Memory B cell (primary cell): Measurements from ENCODE around the gene TMEM171.

Experiments used
- ATAC-seq: fragments of 150-1000 bp; cut with Tn5 transposase; 2 replicates; pipeline ENCODE4 v1.10.0; 2021; ENCODE audit warnings: low read depth, mild to moderate bottlenecking, moderate library complexity
- DNase-seq, 2 donors: peaks; one replicate each; pipeline ENCODE4 v3.0.0; 2022; ENCODE audit warnings: low spot score in 2 of 2
- H3K27ac Mint-ChIP-seq: one replicate; pipeline ENCODE4 v1.8.0; 2022; ENCODE audit warnings: mild to moderate bottlenecking, moderate library complexity, mixed read lengths
- H3K27me3 Mint-ChIP-seq: one replicate; pipeline ENCODE4 v1.8.0; 2022; ENCODE audit warnings: mixed read lengths
- H3K36me3 Mint-ChIP-seq: one replicate; pipeline ENCODE4 v1.8.0; 2022; ENCODE audit warnings: mild to moderate bottlenecking, mixed read lengths
- H3K4me1 Mint-ChIP-seq: one replicate; pipeline ENCODE4 v1.8.0; 2022; ENCODE audit warnings: mixed read lengths
- H3K4me3 Mint-ChIP-seq: one replicate; pipeline ENCODE4 v1.8.0; 2022; ENCODE audit warnings: mild to moderate bottlenecking, moderate library complexity, mixed read lengths
- H3K9me3 Mint-ChIP-seq: one replicate; pipeline ENCODE4 v1.8.0; 2022; ENCODE audit warnings: mixed read lengths

The TMEM171 gene

GRCh38 chr5:73152411-73153388 lies 32.3 kb downstream of the TMEM171 start:
- ATAC-seq (no peak), DNase-seq (no peak)
- Mint-ChIP-seq H3K27ac (no peak overlapping the region), H3K36me3 (no peaks in the 10 kb centered on the region), H3K4me1 (peaks cover 9% of the 10 kb centered on the region), H3K4me3 (no peak overlapping the region), H3K27me3 (peaks cover 28% of the 10 kb centered on the region), H3K9me3 (peaks cover 2% of the 10 kb centered on the region)

DNA sequence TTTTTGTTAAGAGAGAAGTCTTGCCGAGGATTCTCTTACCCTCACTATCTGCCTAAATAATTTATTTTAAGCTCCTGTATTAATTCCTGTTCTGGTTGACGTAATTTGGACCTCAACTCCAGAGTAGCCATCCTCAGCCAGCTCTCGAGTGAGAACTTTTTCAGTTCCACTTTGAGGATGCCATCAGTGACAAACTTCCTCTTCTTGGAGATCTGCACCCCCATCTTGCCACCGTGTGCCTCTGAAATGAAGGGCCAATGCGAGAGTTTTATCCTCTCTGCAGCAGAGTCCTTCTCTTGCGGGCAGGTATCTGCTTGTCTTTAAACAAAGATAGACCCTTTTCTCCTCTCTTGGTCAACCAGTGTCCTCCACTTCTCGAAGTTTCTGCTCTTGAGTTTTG lies 33.1 kb downstream of the TMEM171 start:
- ATAC-seq, result peak; percentile 61
- Mint-ChIP-seq H3K36me3 (no peaks in the 10 kb centered on the region), H3K9me3 (peaks cover 2% of the 10 kb centered on the region), H3K4me1 (peaks cover 9% of the 10 kb centered on the region), H3K27me3 (peaks cover 32% of the 10 kb centered on the region), H3K27ac (no peak overlapping the region), H3K4me3 (no peak overlapping the region)
- no peak for DNase-seq

- Mint-ChIP-seq H3K4me3 (no peak overlapping the region), H3K27ac (no peak overlapping the region), H3K36me3 (no peaks in the 10 kb centered on the region), H3K9me3 (peaks cover 2% of the 10 kb centered on the region), H3K27me3 (peaks cover 35% of the 10 kb centered on the region), H3K4me1 (peaks cover 9% of the 10 kb centered on the region)
- DNase-seq (no peak), ATAC-seq (no peak)
Measured at GRCh38 chr5:73154208-73155006, 34.0 kb downstream of the TMEM171 start.

- Mint-ChIP-seq H3K36me3 (no peaks in the 10 kb centered on the region), H3K27ac (no peak overlapping the region), H3K4me3 (no peak overlapping the region), H3K9me3 (peaks cover 2% of the 10 kb centered on the region), H3K27me3 (peaks cover 37% of the 10 kb centered on the region), H3K4me1 (peaks cover 15% of the 10 kb centered on the region)
- no peak for ATAC-seq
- DNase-seq, result no peak
Measured at GRCh38 chr5:73155271-73156222, 35.2 kb downstream of the TMEM171 start.

DNA sequence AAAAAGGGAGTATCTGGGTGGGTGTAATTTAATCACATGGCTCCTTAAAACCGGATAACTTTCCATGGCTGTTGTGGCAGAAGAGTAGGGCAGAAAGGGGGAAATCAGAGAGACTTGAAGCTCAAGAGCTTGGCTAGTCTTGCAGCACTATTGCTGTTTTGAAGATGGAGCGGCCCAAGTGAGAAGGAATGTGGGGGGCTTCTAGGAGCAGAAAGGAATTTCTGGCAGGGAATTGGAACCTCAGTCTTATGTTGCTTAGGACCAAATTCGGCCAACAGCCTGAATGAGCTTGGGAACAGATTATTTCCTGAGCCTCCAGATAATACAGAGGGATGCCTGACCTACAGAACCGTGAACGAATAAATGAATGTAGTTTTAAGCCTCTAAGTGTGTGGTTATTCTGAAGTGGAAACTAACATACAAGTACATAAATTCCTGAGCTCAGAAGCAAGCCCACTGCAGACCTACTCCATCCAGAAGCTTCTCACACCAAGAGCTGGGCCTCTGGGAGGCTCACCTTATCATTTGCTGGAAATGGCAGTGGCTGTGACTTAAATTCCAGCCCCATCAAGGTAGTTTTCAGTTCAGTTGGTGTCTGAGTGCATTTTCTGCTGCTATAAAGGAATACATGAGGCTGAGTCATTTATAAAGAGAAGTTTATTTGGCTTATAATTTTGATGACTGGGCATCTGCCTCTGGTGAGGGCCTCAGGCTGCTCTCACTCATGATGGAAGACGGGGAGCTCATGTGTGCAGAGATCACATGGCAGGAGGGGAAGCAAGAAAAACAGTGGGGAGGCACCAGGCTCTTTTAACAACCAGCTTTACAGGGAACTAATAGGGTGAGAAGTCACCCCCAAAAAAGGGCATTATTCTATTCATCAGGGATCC lies 37.3 kb downstream of the TMEM171 start:
- ATAC-seq (no peak), DNase-seq (no peak)
- H3K27ac Mint-ChIP-seq, result no peak overlapping the region
- H3K9me3 Mint-ChIP-seq, result peaks cover 2% of the 10 kb centered on the region
- no peak overlapping the region for H3K4me3 Mint-ChIP-seq
- no peaks in the 10 kb centered on the region for H3K36me3 Mint-ChIP-seq
- peaks cover 32% of the 10 kb centered on the region for H3K27me3 Mint-ChIP-seq
- H3K4me1 Mint-ChIP-seq, result peaks cover 19% of the 10 kb centered on the region

DNA sequence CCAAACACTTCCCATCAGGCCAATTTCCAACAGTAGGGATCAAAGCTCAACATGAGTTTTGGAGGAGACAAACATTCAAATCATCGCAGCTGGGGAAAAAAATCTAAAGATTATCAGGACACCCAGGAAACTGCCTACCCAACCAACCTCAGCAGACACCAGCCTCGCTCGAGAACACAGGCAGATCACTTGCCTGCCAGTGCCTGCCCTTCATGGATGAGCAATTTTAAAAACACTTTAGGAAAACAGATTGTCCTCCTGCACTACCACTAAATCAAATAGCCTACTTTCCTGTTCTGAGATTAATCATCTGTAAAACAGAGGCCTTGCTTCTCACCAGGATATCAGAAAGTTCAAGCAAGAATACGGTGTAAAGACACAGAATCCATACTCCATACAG lies 37.9 kb downstream of the TMEM171 start:
- Mint-ChIP-seq H3K36me3 (no peaks in the 10 kb centered on the region), H3K27ac (no peak overlapping the region), H3K27me3 (peaks cover 31% of the 10 kb centered on the region), H3K9me3 (peaks cover 2% of the 10 kb centered on the region), H3K4me1 (peaks cover 17% of the 10 kb centered on the region), H3K4me3 (no peak overlapping the region)
- ATAC-seq, result no peak
- DNase-seq, result no peak

DNA sequence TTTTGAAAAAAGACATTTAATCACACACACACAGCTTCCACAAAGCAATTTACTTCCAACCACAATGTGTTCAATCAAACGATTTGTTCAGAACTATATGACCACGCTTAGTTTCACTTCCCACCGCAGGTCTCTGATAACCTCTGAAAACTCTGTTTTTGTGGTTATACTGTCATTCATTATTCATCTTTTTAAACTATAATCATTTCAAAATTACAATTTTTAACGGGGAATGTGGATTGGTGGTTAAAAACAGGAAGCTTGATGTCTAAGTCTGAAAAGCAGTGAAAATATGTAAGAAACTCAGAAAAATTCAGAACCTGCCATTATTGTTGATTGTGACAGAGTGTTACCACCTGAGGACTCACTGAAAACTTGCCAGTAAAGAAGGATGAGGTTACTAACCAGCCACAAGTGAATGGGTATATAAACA lies 39.9 kb downstream of the TMEM171 start:
- Mint-ChIP-seq H3K27ac (no peak overlapping the region), H3K27me3 (peaks cover 36% of the 10 kb centered on the region), H3K9me3 (no peaks in the 10 kb centered on the region), H3K36me3 (no peaks in the 10 kb centered on the region), H3K4me3 (no peak overlapping the region), H3K4me1 (peaks cover 12% of the 10 kb centered on the region)
- no peak for DNase-seq
- peak; percentile 73 for ATAC-seq

GRCh38 chr5:73170522-73170921 lies 50.1 kb downstream of the TMEM171 start:
- peaks cover 23% of the 10 kb centered on the region for H3K27me3 Mint-ChIP-seq
- H3K4me1 Mint-ChIP-seq, result peaks cover 2% of the 10 kb centered on the region
- ATAC-seq (no peak), DNase-seq (no peak)
- no peak overlapping the region for H3K27ac Mint-ChIP-seq
- H3K4me3 Mint-ChIP-seq, result no peak overlapping the region
- H3K9me3 Mint-ChIP-seq, result no peaks in the 10 kb centered on the region
- no peaks in the 10 kb centered on the region for H3K36me3 Mint-ChIP-seq

DNA sequence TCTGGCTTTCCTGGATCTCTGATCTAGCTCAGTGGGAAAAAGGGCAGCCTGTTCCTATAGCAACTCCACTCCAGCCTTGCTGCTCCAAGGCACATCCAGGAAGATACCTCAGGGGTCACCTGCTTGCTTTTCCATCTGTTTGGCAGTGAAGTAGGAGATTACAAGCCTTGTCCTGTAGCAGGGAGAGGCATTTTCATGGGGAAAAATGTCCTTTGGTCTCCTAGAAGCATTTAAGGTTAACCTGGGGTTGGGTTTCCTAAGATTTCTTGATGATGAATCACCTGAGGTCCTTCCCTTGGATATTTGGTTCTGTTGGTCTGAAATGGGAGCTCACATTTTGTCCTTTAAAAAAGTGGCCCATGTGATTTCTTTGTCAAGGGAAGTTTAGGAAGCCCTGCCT lies 51.1 kb downstream of the TMEM171 start:
- no peaks in the 10 kb centered on the region for H3K9me3 Mint-ChIP-seq
- H3K4me1 Mint-ChIP-seq, result peaks cover 2% of the 10 kb centered on the region
- ATAC-seq (no peak), DNase-seq (no peak)
- no peak overlapping the region for H3K27ac Mint-ChIP-seq
- H3K36me3 Mint-ChIP-seq, result no peaks in the 10 kb centered on the region
- peaks cover 23% of the 10 kb centered on the region for H3K27me3 Mint-ChIP-seq
- no peak overlapping the region for H3K4me3 Mint-ChIP-seq

GRCh38 chr5:73172951-73173350 lies 52.6 kb downstream of the TMEM171 start, which contains the start of gene TMEM174:
TMEM174 (plus strand) TSS chr5:73173193; CDS start chr5:73173244, 51 bp downstream.
- DNase-seq, result no peak
- Mint-ChIP-seq H3K4me3 (no peak within 1 kb of the TSS), H3K4me1 (peaks cover 2% of the 10 kb centered on the region), H3K9me3 (no peaks in the 10 kb centered on the region), H3K27ac (no peak within 1 kb of the TSS), H3K27me3 (peaks cover 17% of the 10 kb centered on the region), H3K36me3 (no peaks in the 10 kb centered on the region)
- ATAC-seq, result no peak

- Mint-ChIP-seq H3K9me3 (no peaks in the 10 kb centered on the region), H3K4me3 (no peak overlapping the region), H3K27me3 (peaks cover 16% of the 10 kb centered on the region), H3K4me1 (peaks cover 2% of the 10 kb centered on the region), H3K27ac (no peak overlapping the region), H3K36me3 (no peaks in the 10 kb centered on the region)
- DNase-seq (no peak), ATAC-seq (peak; percentile 60)
Measured at GRCh38 chr5:73174100-73174815, 53.9 kb downstream of the TMEM171 start.

- Mint-ChIP-seq H3K27me3 (peaks cover 21% of the 10 kb centered on the region), H3K4me1 (peaks cover 2% of the 10 kb centered on the region), H3K9me3 (no peaks in the 10 kb centered on the region), H3K27ac (no peak overlapping the region), H3K36me3 (no peaks in the 10 kb centered on the region), H3K4me3 (no peak overlapping the region)
- ATAC-seq, result no peak
- no peak for DNase-seq
Measured at GRCh38 chr5:73176250-73176649, 55.9 kb downstream of the TMEM171 start.
